Progenitor cell of endocrine pancreas (in vitro differentiated cells): ENCODE results near the gene LONP2. TPM values are rescaled to one million over a fixed set of nuclear protein-coding genes. Genes with fewer than 3 reads are reported as not detected.

ENCODE experiments used
- DNase-seq: peaks from one replicate; pipeline ENCODE4 v3.0.0; 2021; ENCODE audit warnings: low spot score; ENCODE audit not compliant: unreplicated experiment
- H3K27ac Mint-ChIP-seq: 2 replicates; pipeline ENCODE4 v1.8.0; 2021; ENCODE audit warnings: mild to moderate bottlenecking, moderate library complexity, mixed read lengths
- H3K27me3 Mint-ChIP-seq: 2 replicates; pipeline ENCODE4 v1.8.0; 2021; ENCODE audit warnings: mixed read lengths
- H3K36me3 Mint-ChIP-seq: 2 replicates; pipeline ENCODE4 v1.8.0; 2022; ENCODE audit warnings: mixed read lengths; ENCODE audit not compliant: insufficient read depth
- H3K4me1 Mint-ChIP-seq: 2 replicates; pipeline ENCODE4 v1.8.0; 2021; ENCODE audit warnings: low read depth, mixed read lengths
- H3K4me3 Mint-ChIP-seq: 2 replicates; pipeline ENCODE4 v1.8.0; 2021; ENCODE audit warnings: low read depth, mild to moderate bottlenecking, moderate library complexity, mixed read lengths
- H3K9me3 Mint-ChIP-seq: 2 replicates; pipeline ENCODE4 v1.8.0; 2021; ENCODE audit warnings: low read depth, mixed read lengths
- total RNA-seq: library from RNA; stranded (reverse); gene quantifications from 2 replicates; pipeline ENCODE4 v1.2.1, GENCODE V29; 2021
- TF ChIP-seq, protein P1 (sequence below): fragments of 200-600 bp; sonication (generic); IDR thresholded peaks from one replicate; pipeline ENCODE4 v1.5.0; 2021; ENCODE audit warnings: antibody characterized with exemption, mild to moderate bottlenecking; ENCODE audit not compliant: unreplicated experiment

Gene LONP2
- total RNA-seq, 1 donor from 2014 or later = 66.4 TPM

DNA sequence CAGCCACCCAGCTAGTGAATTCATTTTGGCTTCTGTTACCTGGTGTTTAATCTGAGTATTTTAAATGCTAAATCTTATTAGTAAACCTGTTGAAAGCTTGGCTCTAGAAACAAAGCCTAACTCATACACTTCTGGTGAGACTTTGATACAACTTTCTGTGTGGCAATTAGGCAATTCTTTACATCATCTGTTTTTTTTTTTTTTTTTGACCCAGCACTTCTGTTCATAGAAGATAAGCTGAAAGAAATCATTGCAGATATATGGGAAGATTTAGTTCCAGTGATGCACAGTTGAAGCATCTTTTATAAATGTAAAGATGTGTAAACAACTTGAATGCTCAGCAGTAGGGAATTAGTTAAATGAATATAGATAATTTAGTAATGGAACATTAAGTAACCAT is 24.9 kb downstream of the LONP2 start:
- no peaks in the 10 kb centered on the region for H3K9me3 Mint-ChIP-seq
- peaks cover 18% of the 10 kb centered on the region for H3K36me3 Mint-ChIP-seq
- no peaks in the 10 kb centered on the region for H3K27me3 Mint-ChIP-seq
- no peak overlapping the region for H3K27ac Mint-ChIP-seq
- DNase-seq = no peak
- H3K4me3 Mint-ChIP-seq = no peak overlapping the region
- TF ChIP-seq, protein P1, sequence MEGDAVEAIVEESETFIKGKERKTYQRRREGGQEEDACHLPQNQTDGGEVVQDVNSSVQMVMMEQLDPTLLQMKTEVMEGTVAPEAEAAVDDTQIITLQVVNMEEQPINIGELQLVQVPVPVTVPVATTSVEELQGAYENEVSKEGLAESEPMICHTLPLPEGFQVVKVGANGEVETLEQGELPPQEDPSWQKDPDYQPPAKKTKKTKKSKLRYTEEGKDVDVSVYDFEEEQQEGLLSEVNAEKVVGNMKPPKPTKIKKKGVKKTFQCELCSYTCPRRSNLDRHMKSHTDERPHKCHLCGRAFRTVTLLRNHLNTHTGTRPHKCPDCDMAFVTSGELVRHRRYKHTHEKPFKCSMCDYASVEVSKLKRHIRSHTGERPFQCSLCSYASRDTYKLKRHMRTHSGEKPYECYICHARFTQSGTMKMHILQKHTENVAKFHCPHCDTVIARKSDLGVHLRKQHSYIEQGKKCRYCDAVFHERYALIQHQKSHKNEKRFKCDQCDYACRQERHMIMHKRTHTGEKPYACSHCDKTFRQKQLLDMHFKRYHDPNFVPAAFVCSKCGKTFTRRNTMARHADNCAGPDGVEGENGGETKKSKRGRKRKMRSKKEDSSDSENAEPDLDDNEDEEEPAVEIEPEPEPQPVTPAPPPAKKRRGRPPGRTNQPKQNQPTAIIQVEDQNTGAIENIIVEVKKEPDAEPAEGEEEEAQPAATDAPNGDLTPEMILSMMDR = no peak
- peaks cover 9% of the 10 kb centered on the region for H3K4me1 Mint-ChIP-seq

DNA sequence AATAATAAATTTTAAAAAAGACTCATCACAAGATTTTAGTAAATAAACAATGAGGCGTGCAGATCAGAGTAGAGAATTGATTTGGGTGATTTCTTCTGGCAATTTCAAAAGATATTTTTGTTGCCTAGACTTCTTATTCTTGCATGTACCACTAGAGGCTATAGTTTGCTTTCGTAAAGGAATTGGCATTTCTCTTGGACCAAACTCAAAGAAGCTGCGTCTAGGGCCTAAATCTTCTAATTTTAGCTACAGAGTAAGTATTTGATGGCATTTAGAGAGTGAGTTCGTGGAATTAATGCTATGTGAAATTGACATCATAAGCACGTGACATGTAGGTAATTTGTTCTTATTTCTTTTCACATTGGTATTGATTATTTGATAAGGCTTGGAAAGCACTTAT is 27.6 kb downstream of the LONP2 start:
- Mint-ChIP-seq H3K4me3 (no peak overlapping the region), H3K36me3 (peaks cover 10% of the 10 kb centered on the region), H3K27ac (no peak overlapping the region), H3K4me1 (peaks cover 16% of the 10 kb centered on the region), H3K27me3 (no peaks in the 10 kb centered on the region), H3K9me3 (no peaks in the 10 kb centered on the region)
- TF ChIP-seq, protein P1 = peak; percentile 26
- DNase-seq = no peak

DNA sequence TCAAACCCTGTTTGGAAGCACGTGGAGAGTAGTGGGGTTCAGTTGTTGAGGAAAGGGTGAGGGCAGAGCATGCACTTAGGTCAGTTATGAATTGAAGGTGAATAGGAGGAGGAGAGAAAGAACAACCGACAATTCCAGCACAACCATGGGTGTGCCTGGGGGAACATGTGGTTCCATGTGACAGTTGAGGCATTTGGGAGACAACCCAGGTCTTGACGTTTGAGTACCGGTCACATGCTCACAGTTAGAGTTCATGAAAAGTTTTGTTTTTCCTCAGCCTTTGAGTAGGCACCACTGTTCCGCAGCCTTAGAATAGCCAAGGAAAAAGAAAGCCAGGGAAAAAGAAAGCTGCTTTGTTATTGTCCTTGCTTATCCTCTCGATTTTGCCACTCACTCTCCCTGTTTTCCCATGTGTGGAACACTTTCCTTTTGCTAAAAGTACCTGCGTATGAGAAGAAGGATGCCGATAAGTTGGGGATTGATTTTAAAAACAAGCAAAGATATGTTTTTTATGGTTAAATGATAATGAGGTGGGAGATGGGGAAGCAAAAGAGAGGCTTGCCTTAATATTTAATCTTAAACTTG is 28.8 kb downstream of the LONP2 start:
- TF ChIP-seq, protein P1 = no peak
- H3K36me3 Mint-ChIP-seq = peaks cover 12% of the 10 kb centered on the region
- H3K4me3 Mint-ChIP-seq = no peak overlapping the region
- H3K4me1 Mint-ChIP-seq = peaks cover 22% of the 10 kb centered on the region
- no peaks in the 10 kb centered on the region for H3K9me3 Mint-ChIP-seq
- peak overlapping the region; percentile 14 for H3K27ac Mint-ChIP-seq
- no peak for DNase-seq
- H3K27me3 Mint-ChIP-seq = no peaks in the 10 kb centered on the region

DNA sequence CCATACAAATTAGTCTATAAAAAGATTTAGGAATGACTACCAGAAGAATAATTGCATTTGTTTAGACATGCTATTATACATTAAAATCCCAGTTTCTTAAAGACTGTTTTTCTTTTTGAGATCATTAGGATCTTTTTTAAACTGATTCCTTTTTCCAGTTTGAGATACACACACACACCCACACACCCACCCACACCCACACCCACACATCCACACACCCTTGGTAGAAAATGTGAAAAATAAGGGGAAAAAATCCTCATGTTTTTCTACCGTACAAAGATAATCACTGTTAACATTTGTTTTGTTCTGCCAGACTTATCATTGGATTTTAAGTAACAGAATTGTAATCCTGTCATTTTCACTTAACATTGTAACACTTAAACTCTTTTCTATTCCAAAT is 30.4 kb downstream of the LONP2 start:
- TF ChIP-seq, protein P1 = no peak
- peaks cover 12% of the 10 kb centered on the region for H3K36me3 Mint-ChIP-seq
- no peaks in the 10 kb centered on the region for H3K27me3 Mint-ChIP-seq
- no peak for DNase-seq
- no peaks in the 10 kb centered on the region for H3K9me3 Mint-ChIP-seq
- H3K4me1 Mint-ChIP-seq = peaks cover 22% of the 10 kb centered on the region
- H3K27ac Mint-ChIP-seq = no peak overlapping the region
- H3K4me3 Mint-ChIP-seq = no peak overlapping the region

DNA sequence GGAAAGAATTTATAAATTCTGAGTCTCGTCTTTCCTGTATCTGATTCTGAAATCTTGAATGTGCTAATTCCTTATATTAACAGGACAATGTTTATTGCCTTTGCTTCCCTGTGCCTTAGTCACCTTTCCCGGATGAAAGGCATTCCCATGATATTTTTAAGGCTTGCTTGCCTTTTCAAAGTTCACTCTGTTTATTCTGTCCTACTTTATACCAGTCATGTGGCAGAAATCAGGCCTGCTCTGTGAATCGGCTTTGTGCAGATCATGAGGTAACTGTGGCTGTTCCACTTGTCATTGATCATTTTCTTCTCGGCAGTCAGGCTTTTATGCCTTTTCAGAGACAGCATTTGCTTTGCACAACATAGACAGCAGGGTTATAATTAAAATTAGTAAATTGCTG is 32.0 kb downstream of the LONP2 start:
- no peak overlapping the region for H3K4me3 Mint-ChIP-seq
- DNase-seq = no peak
- TF ChIP-seq, protein P1 = no peak
- H3K27ac Mint-ChIP-seq = peak overlapping the region; percentile 62
- no peaks in the 10 kb centered on the region for H3K9me3 Mint-ChIP-seq
- H3K4me1 Mint-ChIP-seq = peaks cover 22% of the 10 kb centered on the region
- peaks cover 9% of the 10 kb centered on the region for H3K36me3 Mint-ChIP-seq
- H3K27me3 Mint-ChIP-seq = no peaks in the 10 kb centered on the region
